Endothelial cell (in vitro differentiated cells): Measurements from ENCODE around the gene ELOVL4. TPM values are rescaled to one million over a fixed set of nuclear protein-coding genes. Genes with fewer than 3 reads are reported as not detected.

Experiments
- DNase-seq: peaks from one replicate; pipeline ENCODE4 v3.0.0; 2021; ENCODE audit warnings: low spot score
- H3K27ac Mint-ChIP-seq: one replicate; pipeline ENCODE4 v1.8.0; 2021; ENCODE audit warnings: mixed read lengths, inconsistent platforms; ENCODE audit not compliant: unreplicated experiment
- H3K27me3 Mint-ChIP-seq: one replicate; pipeline ENCODE4 v1.8.0; 2021; ENCODE audit warnings: mild to moderate bottlenecking, moderate library complexity, mixed read lengths, inconsistent platforms; ENCODE audit not compliant: unreplicated experiment
- H3K36me3 Mint-ChIP-seq: one replicate; pipeline ENCODE4 v1.8.0; 2021; ENCODE audit warnings: mild to moderate bottlenecking, low read depth, mixed read lengths, inconsistent platforms; ENCODE audit not compliant: unreplicated experiment
- H3K4me1 Mint-ChIP-seq: one replicate; pipeline ENCODE4 v1.8.0; 2021; ENCODE audit warnings: mild to moderate bottlenecking, mixed read lengths, inconsistent platforms; ENCODE audit not compliant: unreplicated experiment
- H3K4me3 Mint-ChIP-seq: one replicate; pipeline ENCODE4 v1.8.0; 2021; ENCODE audit warnings: mild to moderate bottlenecking, mixed read lengths, inconsistent platforms; ENCODE audit not compliant: unreplicated experiment
- H3K9me3 Mint-ChIP-seq: one replicate; pipeline ENCODE4 v1.8.0; 2021; ENCODE audit warnings: mixed read lengths, inconsistent platforms; ENCODE audit not compliant: unreplicated experiment
- long read RNA-seq: library from polyadenylated mRNA; unstranded; transcript quantifications from one replicate; pipeline ENCODE4 v2.0.0, GENCODE V29; 2020; ENCODE audit not compliant: unreplicated experiment
- total RNA-seq: library from RNA; stranded (reverse); fragmentation: NEBNext Ultra II Directional; extraction: Animal tissue kit (Norgen Biotek cat#: 25700); gene quantifications from one replicate; pipeline ENCODE4 v1.2.1, GENCODE V29; 2021; ENCODE audit not compliant: unreplicated experiment
- TF ChIP-seq, protein P1 (sequence below): fragments of 200-600 bp; sonication (generic); IDR thresholded peaks from one replicate; pipeline ENCODE4 v1.5.0; 2021; ENCODE audit warnings: antibody characterized with exemption; ENCODE audit not compliant: unreplicated experiment

ELOVL4 gene
- total RNA-seq: 3.3 TPM
- long read RNA-seq, partial matches to known transcripts: 0 of 3 reads
- long read RNA-seq, other reads (novel, unspliced or antisense): 0 of 3 reads

- H3K4me1 Mint-ChIP-seq: peaks cover 5% of the 10 kb centered on the region
- no peak within 1 kb of the TSS for H3K27ac Mint-ChIP-seq
- peaks cover 4% of the 10 kb centered on the region for H3K27me3 Mint-ChIP-seq
- peak within 1 kb of the TSS; percentile 93 for H3K4me3 Mint-ChIP-seq
- no peaks in the 10 kb centered on the region for H3K36me3 Mint-ChIP-seq
- no peaks in the 10 kb centered on the region for H3K9me3 Mint-ChIP-seq
- TF ChIP-seq, protein P1, sequence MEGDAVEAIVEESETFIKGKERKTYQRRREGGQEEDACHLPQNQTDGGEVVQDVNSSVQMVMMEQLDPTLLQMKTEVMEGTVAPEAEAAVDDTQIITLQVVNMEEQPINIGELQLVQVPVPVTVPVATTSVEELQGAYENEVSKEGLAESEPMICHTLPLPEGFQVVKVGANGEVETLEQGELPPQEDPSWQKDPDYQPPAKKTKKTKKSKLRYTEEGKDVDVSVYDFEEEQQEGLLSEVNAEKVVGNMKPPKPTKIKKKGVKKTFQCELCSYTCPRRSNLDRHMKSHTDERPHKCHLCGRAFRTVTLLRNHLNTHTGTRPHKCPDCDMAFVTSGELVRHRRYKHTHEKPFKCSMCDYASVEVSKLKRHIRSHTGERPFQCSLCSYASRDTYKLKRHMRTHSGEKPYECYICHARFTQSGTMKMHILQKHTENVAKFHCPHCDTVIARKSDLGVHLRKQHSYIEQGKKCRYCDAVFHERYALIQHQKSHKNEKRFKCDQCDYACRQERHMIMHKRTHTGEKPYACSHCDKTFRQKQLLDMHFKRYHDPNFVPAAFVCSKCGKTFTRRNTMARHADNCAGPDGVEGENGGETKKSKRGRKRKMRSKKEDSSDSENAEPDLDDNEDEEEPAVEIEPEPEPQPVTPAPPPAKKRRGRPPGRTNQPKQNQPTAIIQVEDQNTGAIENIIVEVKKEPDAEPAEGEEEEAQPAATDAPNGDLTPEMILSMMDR: no peak
- peak; percentile 67 for DNase-seq
These were observed at the start of gene ELOVL4 for GRCh38 chr6:79947191-79948186. Gene ELOVL4, minus strand, starts transcription at chr6:79947553. Its CDS starts 274 bp downstream, at chr6:79947279.

- Mint-ChIP-seq H3K4me1 (no peaks in the 10 kb centered on the region), H3K36me3 (no peaks in the 10 kb centered on the region), H3K27ac (no peak overlapping the region), H3K4me3 (no peak overlapping the region), H3K9me3 (no peaks in the 10 kb centered on the region), H3K27me3 (peaks cover 3% of the 10 kb centered on the region)
- TF ChIP-seq, protein P1: no peak
- no peak for DNase-seq
These were observed 46.6 kb upstream of the ELOVL4 start for GRCh38 chr6:79993911-79994309.

- Mint-ChIP-seq H3K36me3 (no peaks in the 10 kb centered on the region), H3K4me3 (no peak overlapping the region), H3K4me1 (no peaks in the 10 kb centered on the region), H3K27me3 (peaks cover 3% of the 10 kb centered on the region), H3K9me3 (no peaks in the 10 kb centered on the region), H3K27ac (no peak overlapping the region)
- DNase-seq: no peak
- TF ChIP-seq, protein P1: no peak
These were observed 45.9 kb upstream of the ELOVL4 start for GRCh38 chr6:79993012-79993910.

DNA sequence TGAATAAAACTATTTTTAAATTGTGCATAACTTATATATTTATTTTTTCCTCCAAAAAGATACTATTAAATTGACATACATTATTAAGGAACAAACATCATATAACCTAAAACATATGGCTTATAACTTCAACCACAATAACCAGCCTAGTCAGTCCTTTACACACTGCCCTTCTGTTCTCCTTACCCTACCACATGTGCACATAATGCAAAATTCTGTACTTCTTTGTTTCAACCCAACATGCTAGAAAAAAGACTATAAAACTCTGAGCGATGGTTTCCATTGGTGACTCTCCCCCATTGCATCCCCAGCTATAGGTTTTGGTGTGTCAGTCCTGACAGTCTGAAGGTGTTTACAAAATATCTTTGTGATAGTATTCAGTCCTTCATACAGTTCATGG lies 42.3 kb upstream of the ELOVL4 start:
- no peak for DNase-seq
- no peaks in the 10 kb centered on the region for H3K9me3 Mint-ChIP-seq
- H3K4me3 Mint-ChIP-seq: no peak overlapping the region
- H3K27me3 Mint-ChIP-seq: peaks cover under 1% of the 10 kb centered on the region
- H3K27ac Mint-ChIP-seq: no peak overlapping the region
- TF ChIP-seq, protein P1: no peak
- H3K36me3 Mint-ChIP-seq: no peaks in the 10 kb centered on the region
- no peaks in the 10 kb centered on the region for H3K4me1 Mint-ChIP-seq
